Suprapubic skin (tissue), 4 donors: ENCODE data around the gene GSAP.

Experiments used
- EP300 ChIP-seq: sonication (generic); formaldehyde crosslinking; IDR thresholded peaks from one replicate; pipeline ENCODE4 v1.6.1; 2017; ENCODE audit warnings: antibody characterized with exemption
- POLR2A ChIP-seq, 2 donors: fragments of 450-650 bp; IDR thresholded peaks; one replicate each; pipeline ENCODE4 v1.6.1; 2017; ENCODE audit warnings: antibody characterized with exemption in 2 of 2, mild to moderate bottlenecking in 2 of 2, moderate library complexity in 2 of 2
- POLR2AphosphoS5 ChIP-seq, 3 donors: sonication (generic); formaldehyde crosslinking; IDR thresholded peaks; one replicate each; pipeline ENCODE4 v1.6.1; 2017; ENCODE audit warnings: antibody characterized with exemption in 3 of 3
- TF ChIP-seq, protein P1 (sequence below), 2 donors: fragments of 200-600 bp in 1 of 2; fragments of 450-650 bp in 1 of 2; sonication (generic) in 1 of 2; IDR thresholded peaks; one replicate each; pipeline ENCODE4 v1.5.1; 2016 to 2019; ENCODE audit warnings: antibody characterized with exemption in 2 of 2, mild to moderate bottlenecking in 1 of 2, moderate library complexity in 1 of 2

DNA sequence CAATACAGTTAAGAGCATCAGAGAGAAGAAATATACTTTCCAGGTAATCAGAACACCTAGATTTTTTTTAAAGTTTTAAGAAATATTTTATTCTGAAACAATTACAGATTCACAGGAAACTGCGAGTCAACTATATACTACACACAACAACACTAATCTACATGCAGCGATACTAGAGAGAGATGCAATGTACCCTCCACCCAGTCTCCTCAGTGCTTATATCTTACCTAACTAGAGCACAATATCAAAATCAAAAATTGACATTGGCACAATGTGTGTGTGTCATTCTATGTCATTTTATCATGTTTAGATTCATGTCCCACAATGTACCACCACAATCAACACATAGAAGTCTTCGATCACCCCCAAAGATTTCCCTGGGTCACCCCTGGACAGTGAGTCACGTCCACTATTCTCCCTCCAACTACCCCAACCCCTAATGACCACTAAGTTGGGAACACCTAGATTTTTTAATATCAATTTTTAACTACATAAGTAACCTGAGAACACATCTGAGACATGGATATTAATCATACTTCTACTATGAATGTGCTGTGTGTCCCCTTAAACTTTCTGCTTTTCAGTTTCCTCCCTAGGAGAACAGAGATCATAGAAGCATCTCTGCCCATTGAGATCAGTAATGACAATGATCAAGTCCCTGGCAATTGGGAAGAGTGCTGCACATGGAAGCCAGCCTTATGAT, 86.5 kb downstream of the GSAP start:
- TF ChIP-seq, protein P1, sequence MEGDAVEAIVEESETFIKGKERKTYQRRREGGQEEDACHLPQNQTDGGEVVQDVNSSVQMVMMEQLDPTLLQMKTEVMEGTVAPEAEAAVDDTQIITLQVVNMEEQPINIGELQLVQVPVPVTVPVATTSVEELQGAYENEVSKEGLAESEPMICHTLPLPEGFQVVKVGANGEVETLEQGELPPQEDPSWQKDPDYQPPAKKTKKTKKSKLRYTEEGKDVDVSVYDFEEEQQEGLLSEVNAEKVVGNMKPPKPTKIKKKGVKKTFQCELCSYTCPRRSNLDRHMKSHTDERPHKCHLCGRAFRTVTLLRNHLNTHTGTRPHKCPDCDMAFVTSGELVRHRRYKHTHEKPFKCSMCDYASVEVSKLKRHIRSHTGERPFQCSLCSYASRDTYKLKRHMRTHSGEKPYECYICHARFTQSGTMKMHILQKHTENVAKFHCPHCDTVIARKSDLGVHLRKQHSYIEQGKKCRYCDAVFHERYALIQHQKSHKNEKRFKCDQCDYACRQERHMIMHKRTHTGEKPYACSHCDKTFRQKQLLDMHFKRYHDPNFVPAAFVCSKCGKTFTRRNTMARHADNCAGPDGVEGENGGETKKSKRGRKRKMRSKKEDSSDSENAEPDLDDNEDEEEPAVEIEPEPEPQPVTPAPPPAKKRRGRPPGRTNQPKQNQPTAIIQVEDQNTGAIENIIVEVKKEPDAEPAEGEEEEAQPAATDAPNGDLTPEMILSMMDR (IDR thresholded peaks at IDR 0.05), result no peak
- TF ChIP-seq POLR2AphosphoS5 (IDR thresholded peaks at IDR 0.05), result no peak
- TF ChIP-seq POLR2A (IDR thresholded peaks at IDR 0.05), result no peak
- TF ChIP-seq EP300, result no peak
